Renal cortical epithelial cell (primary cell): ENCODE measurements around the gene SUMO2. TPM values are rescaled to one million over a fixed set of nuclear protein-coding genes. Genes with fewer than 3 reads are reported as not detected.
A peak's percentile ranks its signal among the peaks of the same experiment; 100 is the strongest.

ENCODE experiments used
- DNase-seq: peaks from one replicate; pipeline ENCODE4 v3.0.0-alpha.2; 2011; ENCODE audit warnings: low read depth
- total RNA-seq: library from RNA; depleted of rRNA; stranded (reverse); fragments of >200 nt; gene quantifications from 2 replicates; pipeline ENCODE4 v1.2.3, GENCODE V29; 2014

Gene SUMO2
- total RNA-seq, 1 donor from 2014 or later, result 96.6 TPM

- DNase-seq, result peak; percentile 92
Observed at GRCh38 chr17:75124041-75124818, 58.5 kb downstream of the SUMO2 start.

- no peak for DNase-seq
Observed at GRCh38 chr17:75118307-75118706, 64.5 kb downstream of the SUMO2 start.

GRCh38 chr17:75116737-75117136 is 66.0 kb downstream of the SUMO2 start:
- no peak for DNase-seq

Other genes with a start within 250 kb of the SUMO2 start
- not detected in 2 replicates for gene OTOP3, start 247.1 kb downstream of the SUMO2 start, total RNA-seq
- 3.9 and 6.9 TPM in 2 replicates for gene HID1, start 210.2 kb downstream of the SUMO2 start, total RNA-seq
- gene CDR2L, start 195.3 kb downstream of the SUMO2 start, total RNA-seq, result 36.8 and 69.2 TPM in 2 replicates
- 19.9 and 40.8 TPM in 2 replicates for gene MRPL58, start 170.3 kb downstream of the SUMO2 start, total RNA-seq
- 266 and 415 TPM in 2 replicates for gene ATP5PD, start 136.0 kb downstream of the SUMO2 start, total RNA-seq
- gene KCTD2, start 135.7 kb downstream of the SUMO2 start, total RNA-seq, result 13.4 and 29.6 TPM in 2 replicates
- gene SLC16A5, start 95.0 kb downstream of the SUMO2 start, total RNA-seq, result 35.6 and 165 TPM in 2 replicates
- 1.2 and 14.2 TPM in 2 replicates for gene ARMC7, start 73.0 kb downstream of the SUMO2 start, total RNA-seq
- 22.9 and 77.3 TPM in 2 replicates for gene NT5C, start 51.2 kb downstream of the SUMO2 start, total RNA-seq
- 171 and 366 TPM in 2 replicates for gene JPT1, start 28.4 kb downstream of the SUMO2 start, total RNA-seq
- gene NUP85, start 22.7 kb upstream of the SUMO2 start, total RNA-seq, result 27.6 and 37.7 TPM in 2 replicates
- 14.8 and 25.8 TPM in 2 replicates for gene GGA3, start 78.6 kb upstream of the SUMO2 start, total RNA-seq
- gene MRPS7, start 78.9 kb upstream of the SUMO2 start, total RNA-seq, result 45.9 and 61.5 TPM in 2 replicates
- gene MIF4GD, start 88.3 kb upstream of the SUMO2 start, total RNA-seq, result 15.1 and 16.3 TPM in 2 replicates
- gene SLC25A19, start 106.5 kb upstream of the SUMO2 start, total RNA-seq, result 2.8 and 5.6 TPM in 2 replicates
- 110 and 112 TPM in 2 replicates for gene GRB2, start 222.7 kb upstream of the SUMO2 start, total RNA-seq